HG03520 (cell line): ENCODE measurements around the gene DCDC2C.
A peak's percentile ranks its signal among the peaks of the same experiment; 100 is the strongest.

Source experiments
- ATAC-seq: cut with Tn5 transposase; IDR thresholded peaks from one replicate; pipeline ENCODE4 v1.9.1; 2021; ENCODE audit warnings: mild to moderate bottlenecking, moderate library complexity; ENCODE audit not compliant: unreplicated experiment

The DCDC2C gene

GRCh38 chr2:3769766-3770165, 66.4 kb downstream of the DCDC2C start:
- ATAC-seq = no peak

GRCh38 chr2:3770724-3771415, 67.5 kb downstream of the DCDC2C start:
- no peak for ATAC-seq

- ATAC-seq = no peak
Measured at GRCh38 chr2:3771576-3771975, 68.2 kb downstream of the DCDC2C start.

- ATAC-seq = no peak
Measured at GRCh38 chr2:3774336-3774735, 71.0 kb downstream of the DCDC2C start.

- ATAC-seq = no peak
Measured at GRCh38 chr2:3776311-3776710, 72.9 kb downstream of the DCDC2C start.

- ATAC-seq = no peak
Measured at GRCh38 chr2:3777966-3778365, 74.6 kb downstream of the DCDC2C start.

GRCh38 chr2:3778851-3779495, 75.6 kb downstream of the DCDC2C start:
- no peak for ATAC-seq

- ATAC-seq = no peak
Measured at GRCh38 chr2:3779496-3780049, 76.2 kb downstream of the DCDC2C start.

- peak; percentile 93 for ATAC-seq
Measured at GRCh38 chr2:3780477-3781402, 77.4 kb downstream of the DCDC2C start.

GRCh38 chr2:3784731-3785130, 81.4 kb downstream of the DCDC2C start:
- ATAC-seq = no peak

GRCh38 chr2:3785220-3785889, 82.0 kb downstream of the DCDC2C start:
- no peak for ATAC-seq

GRCh38 chr2:3785890-3786273, 82.5 kb downstream of the DCDC2C start:
- no peak for ATAC-seq

- ATAC-seq = no peak
Measured at GRCh38 chr2:3787768-3788167, 84.4 kb downstream of the DCDC2C start.

- ATAC-seq = no peak
Measured at GRCh38 chr2:3789256-3789655, 85.9 kb downstream of the DCDC2C start.

- no peak for ATAC-seq
Measured at GRCh38 chr2:3793249-3793648, 89.9 kb downstream of the DCDC2C start.

GRCh38 chr2:3801506-3801905, 98.1 kb downstream of the DCDC2C start:
- ATAC-seq = no peak

GRCh38 chr2:3805201-3805939, 102.0 kb downstream of the DCDC2C start:
- ATAC-seq = no peak

- ATAC-seq = no peak
Measured at GRCh38 chr2:3806168-3806567, 102.8 kb downstream of the DCDC2C start.

- no peak for ATAC-seq
Measured at GRCh38 chr2:3806730-3807129, 103.4 kb downstream of the DCDC2C start.

- ATAC-seq = no peak
Measured at GRCh38 chr2:3807853-3808252, 104.5 kb downstream of the DCDC2C start.
